22Rv1 (cell line): ENCODE data around the gene CTSS.
"Not testable (repeated sequence)": the region's sequence is repeated elsewhere in the genome, so short reads cannot be mapped to it uniquely, and the experiment has no call there.

Experiments used
- H3K27ac ChIP-seq: fragments of 450-650 bp; 2 replicates; pipeline ENCODE4 v1.5.1; 2017
- CTCF ChIP-seq: fragments of 450-650 bp; IDR thresholded peaks from 2 replicates; pipeline ENCODE4 v1.5.1; 2017; ENCODE audit warnings: mild to moderate bottlenecking
- ZFX ChIP-seq: fragments of 450-650 bp; IDR thresholded peaks from 2 replicates; pipeline ENCODE4 v1.6.1; 2017; ENCODE audit warnings: antibody characterized with exemption, borderline replicate concordance

CTSS gene

GRCh38 chr1:150720703-150721102 lies 44.9 kb downstream of the CTSS start, which contains the start of gene HORMAD1:
Gene HORMAD1, minus strand, starts transcription at chr1:150720895. Its CDS starts 1,390 bp downstream, at chr1:150719505.
- TF ChIP-seq CTCF (no peak), ZFX (no peak)
- H3K27ac ChIP-seq: no peak within 1 kb of the TSS

GRCh38 chr1:150720098-150720497 lies 45.5 kb downstream of the CTSS start:
- no peak for TF ChIP-seq CTCF
- TF ChIP-seq ZFX: no peak
- no peak overlapping the region for H3K27ac ChIP-seq

GRCh38 chr1:150718225-150718891 lies 47.2 kb downstream of the CTSS start:
- TF ChIP-seq ZFX (no peak), CTCF (no peak)
- no peak overlapping the region for H3K27ac ChIP-seq

GRCh38 chr1:150709031-150709430 lies 56.5 kb downstream of the CTSS start:
- H3K27ac ChIP-seq: not testable (repeated sequence)

- TF ChIP-seq ZFX (no peak), CTCF (no peak)
Observed at GRCh38 chr1:150708595-150708994, 57.0 kb downstream of the CTSS start.

GRCh38 chr1:150706091-150706490 lies 59.5 kb downstream of the CTSS start:
- TF ChIP-seq ZFX (no peak), CTCF (no peak)
- H3K27ac ChIP-seq: no peak overlapping the region

More at GRCh38 chr1:150708595-150708994, 57.0 kb downstream of the CTSS start:
- H3K27ac ChIP-seq: no peak overlapping the region

- TF ChIP-seq ZFX (no peak), CTCF (no peak)
Observed at GRCh38 chr1:150703427-150703826, 62.2 kb downstream of the CTSS start.

More at GRCh38 chr1:150703427-150703826, 62.2 kb downstream of the CTSS start:
- H3K27ac ChIP-seq: no peak overlapping the region
